ENCODE measurements around the gene SART3.
"Not testable (repeated sequence)": the region's sequence is repeated elsewhere in the genome, so short reads cannot be mapped to it uniquely, and the experiment has no call there.

SART3 gene

GRCh38 chr12:108596854-108597558 lies 36.0 kb upstream of the SART3 start:
- peak; percentile 32 for DNase-seq

GRCh38 chr12:108595711-108596647 lies 35.0 kb upstream of the SART3 start:
- no peak for DNase-seq

- DNase-seq, result no peak
These were observed 34.2 kb upstream of the SART3 start for GRCh38 chr12:108594960-108595710.

DNA sequence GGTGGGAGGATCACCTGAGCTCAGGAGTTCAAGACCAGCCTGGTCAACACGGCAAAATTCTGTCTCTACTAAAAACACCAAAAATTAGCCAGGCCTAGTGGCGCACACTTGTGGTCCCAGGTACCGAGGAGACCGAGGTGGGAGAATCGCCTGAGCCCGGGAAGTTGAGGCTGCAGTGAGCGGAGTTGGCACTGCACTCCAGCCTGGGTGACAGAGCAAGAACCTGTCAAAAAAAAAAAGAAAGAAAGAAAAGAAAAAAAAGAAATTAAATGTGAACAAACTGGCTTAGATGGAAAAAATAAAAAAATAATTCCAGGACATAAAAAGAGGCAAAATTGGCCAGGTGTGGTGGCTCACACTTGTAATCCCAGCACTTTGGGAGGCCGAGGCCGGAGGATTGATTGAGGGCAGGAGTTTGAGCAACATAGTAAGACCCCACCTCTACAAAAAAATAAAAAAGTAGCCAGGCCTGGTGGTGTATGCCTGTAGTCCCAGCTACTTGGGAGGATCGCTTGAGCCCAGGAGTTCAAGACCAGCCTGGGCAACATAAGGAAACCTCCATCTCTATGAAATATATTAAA lies 33.4 kb upstream of the SART3 start:
- DNase-seq, result no peak

GRCh38 chr12:108592033-108592909 lies 31.3 kb upstream of the SART3 start:
- no peak for DNase-seq

DNA sequence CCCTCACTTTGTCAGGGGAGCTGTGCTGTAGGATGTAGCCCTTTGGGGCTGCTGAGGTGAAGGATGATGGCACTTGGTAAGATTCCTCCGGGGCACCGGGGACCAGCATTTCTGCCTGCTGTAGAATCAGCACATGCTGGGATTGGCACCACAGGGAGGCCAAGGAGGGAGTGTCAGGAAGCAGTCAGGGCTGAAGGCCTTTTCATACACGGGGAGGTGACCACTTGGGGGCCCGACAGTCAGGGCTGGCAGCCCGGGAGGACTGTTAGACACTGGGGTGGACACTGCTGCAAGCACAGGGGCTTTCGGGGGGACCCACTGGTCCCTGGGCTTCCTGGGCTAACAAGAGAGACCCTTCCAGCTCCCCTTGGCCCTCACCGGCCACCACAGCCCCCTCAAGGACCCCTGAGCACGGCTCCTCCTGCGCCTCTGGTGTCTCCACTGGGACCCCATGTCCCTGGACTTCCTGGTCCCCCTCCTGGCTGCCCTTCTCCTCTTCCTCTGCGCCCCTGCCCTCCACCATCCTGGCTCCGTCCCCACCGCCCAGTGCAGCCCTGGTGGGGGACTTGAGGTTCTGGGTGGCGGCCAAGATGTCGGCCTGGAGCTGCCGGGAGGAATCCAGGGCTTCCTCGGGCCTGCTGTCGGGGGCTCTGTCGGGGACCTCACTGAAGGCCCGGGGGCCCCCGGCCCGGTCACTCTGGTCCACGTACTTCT lies 30.5 kb upstream of the SART3 start:
- no peak for DNase-seq

GRCh38 chr12:108590463-108590862 lies 29.5 kb upstream of the SART3 start:
- not testable (repeated sequence) for DNase-seq

GRCh38 chr12:108589840-108590229 lies 28.9 kb upstream of the SART3 start:
- DNase-seq, result no peak

- peak; percentile 58 for DNase-seq
These were observed 28.3 kb upstream of the SART3 start for GRCh38 chr12:108589028-108589839.

DNA sequence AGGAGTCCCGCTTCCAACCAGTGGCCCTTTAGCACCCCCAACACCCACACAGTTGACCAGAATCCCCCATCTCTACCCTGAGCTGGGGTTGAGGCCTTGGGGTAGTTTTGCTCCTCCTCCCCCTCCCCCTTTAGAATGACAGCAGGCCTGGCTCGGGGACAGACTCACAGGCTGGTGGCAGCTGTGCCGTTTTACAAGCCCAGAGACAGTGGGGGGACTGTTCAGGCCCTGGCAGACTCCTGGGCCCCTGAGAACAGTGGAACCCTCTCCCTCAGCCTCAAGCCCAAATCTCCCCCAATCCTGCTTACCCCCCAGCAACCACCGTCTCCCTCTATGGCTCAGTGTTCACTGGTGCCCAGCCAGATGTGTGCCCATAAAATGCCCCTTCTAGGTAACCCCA lies 26.9 kb upstream of the SART3 start:
- DNase-seq, result no peak

DNA sequence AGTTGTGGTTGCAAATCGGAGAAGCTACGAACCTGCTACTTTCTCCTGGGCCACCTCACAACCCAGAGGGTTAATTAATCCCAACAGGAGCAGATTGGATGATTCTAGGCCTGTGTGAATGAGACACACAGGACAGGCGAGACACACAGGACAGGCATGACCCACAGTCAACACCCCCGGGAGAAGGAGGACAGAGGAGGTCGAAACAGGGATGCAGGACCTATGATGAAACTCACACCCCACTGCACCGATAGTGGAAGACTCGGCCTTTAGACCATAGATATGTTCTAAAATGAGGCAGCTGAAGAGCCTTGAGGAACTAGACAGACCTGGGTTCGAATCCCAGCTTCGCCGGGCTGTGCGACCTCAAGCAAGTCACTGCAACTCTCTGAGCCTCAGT lies 25.3 kb upstream of the SART3 start:
- DNase-seq, result no peak

GRCh38 chr12:108585864-108586263 lies 24.9 kb upstream of the SART3 start:
- no peak for DNase-seq

- DNase-seq, result no peak
These were observed 23.6 kb upstream of the SART3 start for GRCh38 chr12:108584456-108585065.

GRCh38 chr12:108583991-108584390 lies 23.0 kb upstream of the SART3 start:
- peak; percentile 87 for DNase-seq

GRCh38 chr12:108582978-108583770 lies 22.2 kb upstream of the SART3 start:
- no peak for DNase-seq

DNA sequence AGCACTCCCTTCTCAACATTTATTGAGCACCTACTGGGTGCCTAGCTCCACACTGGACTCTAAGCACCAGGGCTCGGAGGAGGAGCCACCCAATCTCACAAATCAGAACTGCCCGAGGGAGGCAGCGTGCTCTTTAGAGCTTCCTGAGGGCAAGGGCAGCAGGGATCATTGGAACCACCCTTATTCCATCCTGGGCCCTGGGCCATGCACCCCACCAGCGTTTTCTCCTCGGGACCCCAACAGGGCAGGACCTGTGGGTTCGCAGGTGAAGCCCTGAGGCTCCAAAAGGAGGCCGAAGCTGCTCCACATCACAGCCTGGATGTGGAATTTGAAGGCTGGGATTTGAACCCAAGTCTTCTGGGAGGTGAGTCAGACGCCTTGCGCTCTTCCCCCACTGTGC lies 21.5 kb upstream of the SART3 start:
- no peak for DNase-seq

GRCh38 chr12:108581311-108582227 lies 20.6 kb upstream of the SART3 start:
- DNase-seq, result no peak

DNA sequence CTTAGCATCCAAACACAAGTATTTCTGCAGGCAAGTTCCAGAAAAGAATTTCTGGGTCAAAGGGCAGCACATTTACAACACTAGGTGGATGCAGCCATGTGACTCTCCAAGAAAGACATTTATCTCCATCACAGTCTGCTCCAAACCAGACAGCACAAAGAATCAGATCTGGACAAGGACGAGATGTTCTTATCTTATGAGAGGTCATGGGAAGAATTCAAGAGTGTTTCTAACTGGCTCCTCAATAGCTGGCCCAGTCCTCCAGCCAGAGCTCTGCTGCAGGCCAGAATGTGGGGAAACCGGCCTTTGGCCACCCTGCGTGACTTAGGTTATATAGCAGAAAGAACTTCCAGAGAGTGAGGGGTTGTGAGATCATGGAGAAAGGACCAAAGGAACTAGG lies 19.6 kb upstream of the SART3 start:
- DNase-seq, result no peak
